ENCODE results near the gene MYDGF. TPM values are rescaled to one million over a fixed set of nuclear protein-coding genes. Genes with fewer than 3 reads are reported as not detected.

MYDGF gene
- total RNA-seq, 1 experiment from 2014 or later, result 58.2 TPM

GRCh38 chr19:4692251-4693077 is 22.3 kb upstream of the MYDGF start:
- ATAC-seq, result no peak
- TF ChIP-seq FOXK1 (CRISPR knock-in tag; IDR thresholded peaks at IDR 0.05) (no peak), ZNF423 (CRISPR knock-in tag; IDR thresholded peaks at IDR 0.05) (no peak), ZNF281 (CRISPR knock-in tag; IDR thresholded peaks at IDR 0.05) (no peak)
- Mint-ChIP-seq H3K27ac (no peak overlapping the region; the same call in 1 of the 2 replicates), H3K36me3 (peaks cover 35% of the 10 kb centered on the region), H3K4me3 (no peak overlapping the region), H3K9me3 (no peaks in the 10 kb centered on the region), H3K4me1 (no peaks in the 10 kb centered on the region), H3K27me3 (ENCODE audit: low read depth) (no peaks in the 10 kb centered on the region)
- POLR2A ChIA-PET, result no interaction called here
- CTCF ChIA-PET, result no interaction called here
- DNase-seq (ENCODE audit: low spot score), result no peak

- CTCF ChIA-PET, result no interaction called here
- H3K27ac Mint-ChIP-seq, result no peak overlapping the region
- no peaks in the 10 kb centered on the region for H3K4me1 Mint-ChIP-seq
- POLR2A ChIA-PET, result no interaction called here
- no peak for TF ChIP-seq PRRX2 (CRISPR knock-in tag; IDR thresholded peaks at IDR 0.05)
- TF ChIP-seq TCF7 (CRISPR knock-in tag; IDR thresholded peaks at IDR 0.05; ENCODE audit: low read depth), result no peak
- TF ChIP-seq ZNF219 (CRISPR knock-in tag; IDR thresholded peaks at IDR 0.05; ENCODE audit: borderline replicate concordance), result no peak
- no peak for TF ChIP-seq FOXP1 (CRISPR knock-in tag; IDR thresholded peaks at IDR 0.05; ENCODE audit: borderline replicate concordance)
- TF ChIP-seq, protein P1, sequence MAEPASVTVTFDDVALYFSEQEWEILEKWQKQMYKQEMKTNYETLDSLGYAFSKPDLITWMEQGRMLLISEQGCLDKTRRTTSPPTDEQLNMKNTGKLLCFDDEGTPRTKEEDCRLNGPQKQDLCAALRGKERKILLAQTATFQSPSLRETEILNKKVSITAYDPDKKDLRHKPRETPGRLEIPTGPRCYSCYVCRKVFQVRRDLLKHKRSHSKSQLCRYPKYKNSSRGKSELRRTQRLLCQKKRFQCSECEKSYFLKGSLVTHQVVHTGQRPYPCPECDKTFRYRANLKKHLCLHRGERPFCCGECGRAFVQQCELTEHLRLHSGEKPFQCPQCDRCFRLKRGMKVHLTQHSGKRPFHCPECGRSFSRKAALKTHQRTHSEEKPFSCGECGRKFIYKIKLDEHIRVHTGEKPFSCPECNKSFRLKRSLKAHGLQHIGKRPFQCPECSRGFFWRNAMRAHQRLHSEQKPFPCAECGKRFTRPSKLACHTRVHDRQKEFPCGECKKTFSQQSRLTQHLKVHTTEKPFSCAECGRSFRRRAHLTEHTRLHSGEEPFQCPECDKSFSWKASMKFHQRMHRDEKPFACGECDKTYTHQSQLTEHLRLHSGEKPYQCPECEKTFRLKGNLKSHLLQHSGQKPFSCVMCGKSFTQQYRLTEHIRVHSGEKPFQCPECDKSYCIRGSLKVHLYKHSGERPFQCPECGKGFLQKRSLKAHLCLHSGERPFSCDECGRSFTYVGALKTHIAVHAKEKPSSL (CRISPR knock-in tag; conservative IDR thresholded peaks at IDR 0.05), result no peak
- TF ChIP-seq KAT7 (CRISPR knock-in tag; IDR thresholded peaks at IDR 0.05; ENCODE audit: borderline replicate concordance), result no peak
- TF ChIP-seq ZNF671 (CRISPR knock-in tag; IDR thresholded peaks at IDR 0.05), result no peak
- no peak for TF ChIP-seq GTF2I (CRISPR knock-in tag; conservative IDR thresholded peaks at IDR 0.05)
- TF ChIP-seq AFF4 (CRISPR knock-in tag; IDR thresholded peaks at IDR 0.05; ENCODE audit: borderline replicate concordance), result no peak
- TF ChIP-seq, protein P2, sequence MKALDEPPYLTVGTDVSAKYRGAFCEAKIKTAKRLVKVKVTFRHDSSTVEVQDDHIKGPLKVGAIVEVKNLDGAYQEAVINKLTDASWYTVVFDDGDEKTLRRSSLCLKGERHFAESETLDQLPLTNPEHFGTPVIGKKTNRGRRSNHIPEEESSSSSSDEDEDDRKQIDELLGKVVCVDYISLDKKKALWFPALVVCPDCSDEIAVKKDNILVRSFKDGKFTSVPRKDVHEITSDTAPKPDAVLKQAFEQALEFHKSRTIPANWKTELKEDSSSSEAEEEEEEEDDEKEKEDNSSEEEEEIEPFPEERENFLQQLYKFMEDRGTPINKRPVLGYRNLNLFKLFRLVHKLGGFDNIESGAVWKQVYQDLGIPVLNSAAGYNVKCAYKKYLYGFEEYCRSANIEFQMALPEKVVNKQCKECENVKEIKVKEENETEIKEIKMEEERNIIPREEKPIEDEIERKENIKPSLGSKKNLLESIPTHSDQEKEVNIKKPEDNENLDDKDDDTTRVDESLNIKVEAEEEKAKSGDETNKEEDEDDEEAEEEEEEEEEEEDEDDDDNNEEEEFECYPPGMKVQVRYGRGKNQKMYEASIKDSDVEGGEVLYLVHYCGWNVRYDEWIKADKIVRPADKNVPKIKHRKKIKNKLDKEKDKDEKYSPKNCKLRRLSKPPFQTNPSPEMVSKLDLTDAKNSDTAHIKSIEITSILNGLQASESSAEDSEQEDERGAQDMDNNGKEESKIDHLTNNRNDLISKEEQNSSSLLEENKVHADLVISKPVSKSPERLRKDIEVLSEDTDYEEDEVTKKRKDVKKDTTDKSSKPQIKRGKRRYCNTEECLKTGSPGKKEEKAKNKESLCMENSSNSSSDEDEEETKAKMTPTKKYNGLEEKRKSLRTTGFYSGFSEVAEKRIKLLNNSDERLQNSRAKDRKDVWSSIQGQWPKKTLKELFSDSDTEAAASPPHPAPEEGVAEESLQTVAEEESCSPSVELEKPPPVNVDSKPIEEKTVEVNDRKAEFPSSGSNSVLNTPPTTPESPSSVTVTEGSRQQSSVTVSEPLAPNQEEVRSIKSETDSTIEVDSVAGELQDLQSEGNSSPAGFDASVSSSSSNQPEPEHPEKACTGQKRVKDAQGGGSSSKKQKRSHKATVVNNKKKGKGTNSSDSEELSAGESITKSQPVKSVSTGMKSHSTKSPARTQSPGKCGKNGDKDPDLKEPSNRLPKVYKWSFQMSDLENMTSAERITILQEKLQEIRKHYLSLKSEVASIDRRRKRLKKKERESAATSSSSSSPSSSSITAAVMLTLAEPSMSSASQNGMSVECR (CRISPR knock-in tag; IDR thresholded peaks at IDR 0.05; ENCODE audit: borderline replicate concordance), result no peak
- no peak for TF ChIP-seq EMX1 (CRISPR knock-in tag; IDR thresholded peaks at IDR 0.05)
- no peak for TF ChIP-seq SP1 (CRISPR knock-in tag; conservative IDR thresholded peaks at IDR 0.05)
- H3K36me3 Mint-ChIP-seq, result peaks cover 30% of the 10 kb centered on the region
- H3K4me3 Mint-ChIP-seq, result no peak overlapping the region
- no peak for ATAC-seq
- DNase-seq (ENCODE audit: low spot score), result no peak
- H3K9me3 Mint-ChIP-seq, result no peaks in the 10 kb centered on the region
- H3K27me3 Mint-ChIP-seq (ENCODE audit: low read depth), result no peaks in the 10 kb centered on the region
These were observed 21.2 kb upstream of the MYDGF start for GRCh38 chr19:4691373-4691772.

Data from WTC11 (cell line).